ENCODE results near the gene KLHL8.

KLHL8 gene

DNA sequence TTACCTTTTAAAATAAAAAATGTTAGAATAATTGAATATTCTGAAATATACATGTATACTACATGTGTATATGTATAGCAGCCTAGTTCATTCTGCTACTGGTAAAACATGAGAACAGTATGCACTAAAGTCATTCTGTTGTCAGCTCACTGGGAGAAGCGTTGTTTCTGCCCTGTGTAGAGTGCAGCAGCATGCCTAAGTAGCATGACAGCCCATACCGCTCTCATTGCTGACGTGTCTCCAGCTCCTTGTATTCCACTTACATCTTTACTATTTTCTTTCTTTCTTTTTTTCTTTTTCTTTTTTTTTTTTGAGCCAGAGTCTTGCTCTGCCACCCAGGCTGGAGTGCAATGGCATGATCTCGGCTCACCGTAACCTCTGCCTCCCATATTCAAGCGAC lies 90.7 kb downstream of the KLHL8 start:
- TF ChIP-seq CREB5 (CRISPR knock-in tag; IDR thresholded peaks at IDR 0.05; ENCODE audit: low read depth) (no peak), ZFP30 (CRISPR knock-in tag; IDR thresholded peaks at IDR 0.05) (no peak), TCF4 (CRISPR knock-in tag; IDR thresholded peaks at IDR 0.05; ENCODE audit: borderline replicate concordance) (no peak)
- ATAC-seq: no peak

GRCh38 chr4:87128006-87128705 lies 92.3 kb downstream of the KLHL8 start:
- TF ChIP-seq GLIS3 (CRISPR knock-in tag; IDR thresholded peaks at IDR 0.05) (no peak), OSR1 (CRISPR knock-in tag; IDR thresholded peaks at IDR 0.05) (no peak), ZFP30 (CRISPR knock-in tag; IDR thresholded peaks at IDR 0.05) (no peak), ZNF565 (CRISPR knock-in tag; conservative IDR thresholded peaks at IDR 0.05; ENCODE audit: low read depth) (no peak), ARNTL (CRISPR knock-in tag; IDR thresholded peaks at IDR 0.05; ENCODE audit: borderline replicate concordance, low read depth) (no peak), ZNF70 (CRISPR knock-in tag; IDR thresholded peaks at IDR 0.05) (no peak), CSRNP3 (CRISPR knock-in tag; IDR thresholded peaks at IDR 0.05) (no peak), TSHZ2 (CRISPR knock-in tag; IDR thresholded peaks at IDR 0.05) (no peak), CSDC2 (CRISPR knock-in tag; IDR thresholded peaks at IDR 0.05) (no peak), ZFP3 (CRISPR knock-in tag; IDR thresholded peaks at IDR 0.05) (no peak), SNAI2 (CRISPR knock-in tag; IDR thresholded peaks at IDR 0.05) (no peak), ISL1 (CRISPR knock-in tag; IDR thresholded peaks at IDR 0.05) (no peak), BACH2 (CRISPR knock-in tag; IDR thresholded peaks at IDR 0.05; ENCODE audit: borderline replicate concordance) (no peak), PPARA (CRISPR knock-in tag; IDR thresholded peaks at IDR 0.05; ENCODE audit: borderline replicate concordance) (no peak), ZC3H10 (CRISPR knock-in tag; IDR thresholded peaks at IDR 0.05) (no peak)
- TF ChIP-seq, protein P1, sequence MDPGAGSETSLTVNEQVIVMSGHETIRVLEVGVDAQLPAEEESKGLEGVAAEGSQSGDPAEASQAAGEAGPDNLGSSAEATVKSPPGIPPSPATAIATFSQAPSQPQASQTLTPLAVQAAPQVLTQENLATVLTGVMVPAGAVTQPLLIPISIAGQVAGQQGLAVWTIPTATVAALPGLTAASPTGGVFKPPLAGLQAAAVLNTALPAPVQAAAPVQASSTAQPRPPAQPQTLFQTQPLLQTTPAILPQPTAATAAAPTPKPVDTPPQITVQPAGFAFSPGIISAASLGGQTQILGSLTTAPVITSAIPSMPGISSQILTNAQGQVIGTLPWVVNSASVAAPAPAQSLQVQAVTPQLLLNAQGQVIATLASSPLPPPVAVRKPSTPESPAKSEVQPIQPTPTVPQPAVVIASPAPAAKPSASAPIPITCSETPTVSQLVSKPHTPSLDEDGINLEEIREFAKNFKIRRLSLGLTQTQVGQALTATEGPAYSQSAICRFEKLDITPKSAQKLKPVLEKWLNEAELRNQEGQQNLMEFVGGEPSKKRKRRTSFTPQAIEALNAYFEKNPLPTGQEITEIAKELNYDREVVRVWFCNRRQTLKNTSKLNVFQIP (CRISPR knock-in tag; IDR thresholded peaks at IDR 0.05; ENCODE audit: borderline replicate concordance, low read depth): no peak
- ATAC-seq: no peak

- no peak for ATAC-seq
- TF ChIP-seq TSHZ2 (CRISPR knock-in tag; IDR thresholded peaks at IDR 0.05) (no peak), OSR1 (CRISPR knock-in tag; IDR thresholded peaks at IDR 0.05) (no peak), GLIS3 (CRISPR knock-in tag; IDR thresholded peaks at IDR 0.05) (no peak), ESRRG (CRISPR knock-in tag; IDR thresholded peaks at IDR 0.05) (no peak)
Measured at GRCh38 chr4:87126056-87126455, 94.4 kb downstream of the KLHL8 start.
